Measurements from ENCODE around the gene CHIT1.

DNA sequence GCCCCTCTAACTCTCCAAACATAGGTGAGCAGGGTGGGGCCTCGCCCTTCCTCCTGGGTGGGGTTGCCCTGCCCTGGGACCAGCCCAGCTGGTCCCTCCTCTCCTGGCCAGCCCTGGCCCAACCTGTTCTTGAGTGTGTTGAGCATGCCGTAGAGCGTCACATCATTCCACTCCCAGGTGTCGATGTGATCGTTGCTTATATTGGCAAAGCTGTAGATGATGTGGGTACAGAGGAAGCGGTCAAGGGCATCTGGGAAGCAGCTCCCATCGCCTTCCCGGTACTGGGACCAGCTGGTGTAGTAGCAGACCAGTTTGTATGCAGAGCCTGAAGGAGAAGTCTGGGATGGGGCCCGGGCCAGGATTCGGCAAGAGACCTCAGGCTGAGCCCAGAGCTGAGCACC lies 44.4 kb downstream of the CHIT1 start:
- TF ChIP-seq, protein P1, sequence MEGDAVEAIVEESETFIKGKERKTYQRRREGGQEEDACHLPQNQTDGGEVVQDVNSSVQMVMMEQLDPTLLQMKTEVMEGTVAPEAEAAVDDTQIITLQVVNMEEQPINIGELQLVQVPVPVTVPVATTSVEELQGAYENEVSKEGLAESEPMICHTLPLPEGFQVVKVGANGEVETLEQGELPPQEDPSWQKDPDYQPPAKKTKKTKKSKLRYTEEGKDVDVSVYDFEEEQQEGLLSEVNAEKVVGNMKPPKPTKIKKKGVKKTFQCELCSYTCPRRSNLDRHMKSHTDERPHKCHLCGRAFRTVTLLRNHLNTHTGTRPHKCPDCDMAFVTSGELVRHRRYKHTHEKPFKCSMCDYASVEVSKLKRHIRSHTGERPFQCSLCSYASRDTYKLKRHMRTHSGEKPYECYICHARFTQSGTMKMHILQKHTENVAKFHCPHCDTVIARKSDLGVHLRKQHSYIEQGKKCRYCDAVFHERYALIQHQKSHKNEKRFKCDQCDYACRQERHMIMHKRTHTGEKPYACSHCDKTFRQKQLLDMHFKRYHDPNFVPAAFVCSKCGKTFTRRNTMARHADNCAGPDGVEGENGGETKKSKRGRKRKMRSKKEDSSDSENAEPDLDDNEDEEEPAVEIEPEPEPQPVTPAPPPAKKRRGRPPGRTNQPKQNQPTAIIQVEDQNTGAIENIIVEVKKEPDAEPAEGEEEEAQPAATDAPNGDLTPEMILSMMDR (IDR thresholded peaks at IDR 0.05): no peak
- no peak for TF ChIP-seq POLR2A (IDR thresholded peaks at IDR 0.05)

Data from uterus (tissue), 2 donors.